Activated CD4-positive, alpha-beta T cell treated with anti-CD3 and anti-CD28 coated beads, Interleukin-2, amount 10 ng/mL, durations not matched to agents 24 days and 14 days (primary cell): ENCODE measurements around the gene NTM. TPM values are rescaled to one million over a fixed set of nuclear protein-coding genes. Genes with fewer than 3 reads are reported as not detected.

Source experiments
- DNase-seq: peaks from one replicate; pipeline ENCODE4 v3.0.0; 2022
- H3K27ac Mint-ChIP-seq: one replicate; pipeline ENCODE4 v1.8.0; 2022; ENCODE audit warnings: mild to moderate bottlenecking, mixed read lengths
- H3K27me3 Mint-ChIP-seq: one replicate; pipeline ENCODE4 v1.8.0; 2022; ENCODE audit warnings: mixed read lengths
- H3K36me3 Mint-ChIP-seq: one replicate; pipeline ENCODE4 v1.8.0; 2022; ENCODE audit warnings: low read depth, mild to moderate bottlenecking, mixed read lengths
- H3K4me1 Mint-ChIP-seq: one replicate; pipeline ENCODE4 v1.8.0; 2021; ENCODE audit warnings: mixed read lengths
- H3K4me3 Mint-ChIP-seq: one replicate; pipeline ENCODE4 v1.8.0; 2022; ENCODE audit warnings: mild to moderate bottlenecking, moderate library complexity, mixed read lengths
- H3K9me3 Mint-ChIP-seq: one replicate; pipeline ENCODE4 v1.8.0; 2021; ENCODE audit warnings: mixed read lengths
- intact Hi-C: fragments of 100-400 bp; cut with micrococcal nuclease; formaldehyde crosslinking; loops from one replicate; pipeline ENCODE4 v1.15.1; 2023
- total RNA-seq: library from RNA; stranded (reverse); gene quantifications from 2 replicates; pipeline ENCODE4 v1.2.3, GENCODE V29; 2022

Gene NTM
- total RNA-seq, 1 donor from 2014 or later, result not detected

DNA sequence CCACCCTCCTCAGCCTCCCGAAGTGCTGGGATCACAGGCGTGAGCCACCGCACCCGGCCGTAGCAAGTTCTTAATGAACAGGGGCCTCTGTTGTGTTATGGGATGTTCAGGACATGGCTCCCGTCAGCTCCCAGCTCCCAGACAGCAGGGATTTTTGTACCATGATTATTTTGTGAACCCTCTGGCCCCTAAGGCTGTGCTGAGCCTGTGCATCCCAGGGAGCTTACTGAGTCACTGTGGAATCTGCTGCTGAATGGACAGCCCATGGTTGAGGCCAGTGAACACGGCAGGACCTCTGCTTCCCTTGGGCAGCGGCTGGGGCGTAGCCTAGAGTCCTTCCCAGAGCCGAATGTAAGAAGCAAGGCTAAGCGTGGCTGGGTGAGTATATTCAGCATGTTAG is 245.2 kb downstream of the NTM start:
- intact Hi-C loops, result no loop called here
- H3K27ac Mint-ChIP-seq, result no peak overlapping the region

DNA sequence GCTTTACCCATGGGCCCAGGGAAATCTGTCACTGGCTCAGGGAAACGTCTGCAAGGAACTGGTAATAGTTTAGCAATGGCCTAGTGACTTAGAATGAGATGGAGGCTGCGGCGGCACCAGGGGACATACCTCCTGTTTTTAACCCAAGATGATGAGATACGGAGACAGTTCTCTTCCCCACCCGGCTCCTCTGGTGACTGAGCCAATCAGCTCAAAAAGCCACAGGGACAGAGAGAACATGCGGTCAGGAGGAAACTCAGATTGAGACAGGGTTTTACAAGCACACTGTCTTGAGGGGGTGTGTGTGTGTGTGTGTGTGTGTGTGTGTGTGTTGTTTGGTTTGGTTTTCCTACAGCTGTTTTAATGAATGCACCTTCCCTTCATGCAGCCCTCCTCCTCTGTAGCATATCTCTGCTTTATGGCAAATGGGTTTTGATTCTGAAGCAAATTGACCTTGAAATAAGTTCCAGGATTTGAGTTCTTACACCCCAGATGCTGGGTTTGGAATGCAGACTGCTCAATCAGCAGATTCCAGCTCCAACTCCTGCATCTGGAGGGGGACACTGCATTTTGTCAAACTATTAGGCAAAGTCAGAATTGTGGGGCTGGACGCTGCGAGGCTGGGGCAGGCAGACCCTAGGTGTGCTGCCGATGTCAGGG is 246.2 kb downstream of the NTM start:
- Mint-ChIP-seq H3K27ac (no peak overlapping the region), H3K9me3 (no peaks in the 10 kb centered on the region), H3K36me3 (no peaks in the 10 kb centered on the region), H3K4me3 (no peak overlapping the region), H3K27me3 (no peaks in the 10 kb centered on the region), H3K4me1 (no peaks in the 10 kb centered on the region)
- no peak for DNase-seq
- intact Hi-C loops, result no loop called here

More for the DNA sequence above, 245.2 kb downstream of the NTM start:
- H3K36me3 Mint-ChIP-seq, result no peaks in the 10 kb centered on the region
- no peaks in the 10 kb centered on the region for H3K4me1 Mint-ChIP-seq
- no peaks in the 10 kb centered on the region for H3K27me3 Mint-ChIP-seq
- H3K4me3 Mint-ChIP-seq, result no peak overlapping the region
- no peaks in the 10 kb centered on the region for H3K9me3 Mint-ChIP-seq
- no peak for DNase-seq

DNA sequence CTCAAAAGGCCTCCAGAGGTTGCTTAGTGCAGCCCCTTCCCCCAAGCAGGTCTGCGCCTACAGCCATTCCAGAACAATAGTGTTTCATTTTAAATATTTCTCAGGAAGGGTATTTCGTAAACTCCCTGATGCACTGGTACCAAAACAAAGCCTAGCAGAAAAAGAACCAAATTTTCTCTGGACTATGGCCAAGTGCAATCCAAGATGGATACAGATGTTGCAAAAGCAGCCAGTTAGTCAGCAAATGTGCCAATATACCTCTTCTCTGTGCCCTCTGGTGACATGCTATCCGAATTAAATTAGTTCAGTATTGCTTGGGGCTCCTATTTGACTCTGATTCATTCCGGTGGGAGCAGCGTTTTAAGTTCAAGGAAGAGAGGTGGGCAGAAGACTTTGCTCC is 247.8 kb downstream of the NTM start:
- no peak overlapping the region for H3K4me3 Mint-ChIP-seq
- H3K27me3 Mint-ChIP-seq, result no peaks in the 10 kb centered on the region
- no peak overlapping the region for H3K27ac Mint-ChIP-seq
- H3K4me1 Mint-ChIP-seq, result no peaks in the 10 kb centered on the region
- no peaks in the 10 kb centered on the region for H3K9me3 Mint-ChIP-seq
- no peaks in the 10 kb centered on the region for H3K36me3 Mint-ChIP-seq
- DNase-seq, result no peak
- intact Hi-C loops, result no loop called here

DNA sequence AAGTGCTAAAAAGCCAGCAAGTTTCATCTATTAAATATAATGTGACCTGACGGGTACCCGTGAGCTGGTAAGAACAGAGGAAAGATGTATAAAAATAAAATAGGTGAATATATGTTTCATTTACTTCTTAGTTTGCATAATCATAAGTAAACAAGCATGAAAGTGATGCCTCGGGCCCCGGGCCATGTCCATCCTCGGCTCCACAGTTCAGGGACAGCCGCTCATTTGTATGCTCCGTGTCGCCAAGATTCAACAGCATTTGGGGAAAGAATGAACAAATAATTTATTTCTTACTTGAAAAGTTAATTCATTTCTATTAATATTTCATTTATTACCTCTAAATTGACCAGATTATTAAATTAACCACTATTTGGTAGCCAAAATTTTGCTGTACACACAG is 251.8 kb downstream of the NTM start:
- H3K4me3 Mint-ChIP-seq, result no peak overlapping the region
- H3K27me3 Mint-ChIP-seq, result peaks cover 8% of the 10 kb centered on the region
- intact Hi-C loops, result no loop called here
- no peak overlapping the region for H3K27ac Mint-ChIP-seq
- no peak for DNase-seq
- H3K9me3 Mint-ChIP-seq, result no peaks in the 10 kb centered on the region
- H3K36me3 Mint-ChIP-seq, result no peaks in the 10 kb centered on the region
- H3K4me1 Mint-ChIP-seq, result no peaks in the 10 kb centered on the region

DNA sequence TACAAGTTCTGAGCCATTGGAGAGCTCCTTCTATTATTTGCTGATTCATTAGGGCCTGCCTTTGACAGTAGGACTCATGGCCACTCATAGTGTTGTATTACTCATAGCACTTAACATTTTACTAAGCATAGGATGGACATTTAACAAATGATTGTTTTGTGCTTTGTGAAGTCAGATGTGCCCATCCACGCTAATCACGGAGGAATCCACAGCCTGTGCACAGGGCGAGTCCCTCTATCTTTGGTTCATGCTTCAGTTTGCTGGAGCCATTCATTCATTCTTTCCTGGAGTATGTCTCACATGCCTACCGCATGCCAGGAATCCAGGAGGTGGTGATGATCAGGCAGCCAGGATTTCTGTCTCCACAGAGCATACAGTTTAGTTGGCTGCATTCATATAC is 254.1 kb downstream of the NTM start:
- no peak overlapping the region for H3K27ac Mint-ChIP-seq
- no peaks in the 10 kb centered on the region for H3K9me3 Mint-ChIP-seq
- H3K4me1 Mint-ChIP-seq, result no peaks in the 10 kb centered on the region
- H3K36me3 Mint-ChIP-seq, result no peaks in the 10 kb centered on the region
- no peak overlapping the region for H3K4me3 Mint-ChIP-seq
- DNase-seq, result no peak
- intact Hi-C loops, result no loop called here
- peaks cover 14% of the 10 kb centered on the region for H3K27me3 Mint-ChIP-seq

DNA sequence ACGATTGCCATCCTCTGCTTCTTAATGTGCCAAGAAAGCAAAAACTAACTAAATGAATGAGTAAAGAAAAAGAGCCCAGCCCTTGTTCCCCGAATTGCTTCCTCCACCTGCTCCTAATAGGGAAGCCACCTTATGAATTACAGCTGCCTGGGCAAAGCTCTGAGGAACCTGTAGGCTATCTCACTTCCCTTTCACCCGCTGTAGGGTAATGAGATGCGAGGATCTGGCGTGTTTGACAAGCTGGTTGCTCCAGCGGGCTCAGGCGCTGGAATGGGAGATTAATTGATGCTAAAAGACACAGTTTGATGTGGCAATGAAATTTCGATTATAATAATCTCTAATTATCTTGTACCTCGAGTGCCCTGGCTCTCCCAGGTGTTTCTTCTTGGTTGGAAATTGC is 256.4 kb downstream of the NTM start:
- H3K27me3 Mint-ChIP-seq, result peaks cover 14% of the 10 kb centered on the region
- H3K4me3 Mint-ChIP-seq, result no peak overlapping the region
- H3K36me3 Mint-ChIP-seq, result no peaks in the 10 kb centered on the region
- no peaks in the 10 kb centered on the region for H3K9me3 Mint-ChIP-seq
- H3K27ac Mint-ChIP-seq, result no peak overlapping the region
- H3K4me1 Mint-ChIP-seq, result no peaks in the 10 kb centered on the region
- no peak for DNase-seq
- intact Hi-C loops, result no loop called here

DNA sequence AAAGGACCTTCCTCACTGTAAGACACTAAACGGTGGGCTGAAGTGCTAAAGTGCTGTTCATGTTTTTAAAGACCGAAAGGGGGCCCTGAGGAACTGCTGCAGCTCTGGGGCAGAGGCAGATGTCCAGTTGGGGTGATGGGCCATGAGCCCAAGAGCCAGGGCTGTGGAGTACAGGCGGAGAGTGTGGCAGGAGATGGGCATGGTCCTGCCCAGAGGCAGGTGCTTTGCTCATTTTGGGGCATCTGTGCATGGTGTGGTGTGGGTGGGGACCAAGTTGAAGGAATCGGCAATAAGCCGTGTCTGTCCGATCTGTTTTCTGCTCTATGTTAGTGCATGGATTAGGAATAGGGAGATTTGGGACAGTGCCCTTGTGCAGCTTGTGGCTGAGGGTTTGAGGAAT is 258.3 kb downstream of the NTM start:
- no peaks in the 10 kb centered on the region for H3K9me3 Mint-ChIP-seq
- no peaks in the 10 kb centered on the region for H3K4me1 Mint-ChIP-seq
- H3K27ac Mint-ChIP-seq, result no peak overlapping the region
- peaks cover 14% of the 10 kb centered on the region for H3K27me3 Mint-ChIP-seq
- DNase-seq, result no peak
- intact Hi-C loops, result no loop called here
- H3K36me3 Mint-ChIP-seq, result no peaks in the 10 kb centered on the region
- no peak overlapping the region for H3K4me3 Mint-ChIP-seq

DNA sequence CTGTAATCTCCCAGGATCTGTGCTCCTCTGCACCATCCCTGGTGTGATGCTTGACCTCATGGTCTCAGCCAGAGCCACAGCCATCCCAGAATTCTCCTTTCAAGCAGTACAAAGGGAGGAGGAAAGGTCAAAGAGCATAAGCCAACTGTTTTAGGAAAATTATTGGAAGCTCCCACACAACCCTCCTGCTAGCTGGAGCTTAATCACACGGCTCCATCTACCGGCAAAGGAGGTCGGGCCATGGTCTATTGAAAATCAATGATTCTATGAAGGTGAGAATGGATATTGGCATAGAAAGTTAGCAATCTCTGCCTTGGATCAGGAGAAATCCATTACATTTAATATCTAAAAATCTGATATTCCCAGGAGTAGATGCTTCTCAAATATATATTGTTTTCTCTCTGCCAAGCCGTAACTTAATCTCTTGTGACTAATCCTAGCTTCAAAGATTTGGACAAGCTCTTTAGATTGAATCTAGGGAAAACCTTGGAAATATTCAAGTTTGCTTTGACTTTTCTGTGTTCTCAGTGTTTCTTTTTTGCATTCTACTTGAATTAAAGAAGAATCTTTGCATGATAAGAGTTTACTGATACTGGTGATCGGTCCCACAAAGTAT is 259.6 kb downstream of the NTM start:
- H3K4me3 Mint-ChIP-seq, result no peak overlapping the region
- DNase-seq, result no peak
- peaks cover 14% of the 10 kb centered on the region for H3K27me3 Mint-ChIP-seq
- intact Hi-C loops, result no loop called here
- no peaks in the 10 kb centered on the region for H3K4me1 Mint-ChIP-seq
- H3K9me3 Mint-ChIP-seq, result no peaks in the 10 kb centered on the region
- no peak overlapping the region for H3K27ac Mint-ChIP-seq
- no peaks in the 10 kb centered on the region for H3K36me3 Mint-ChIP-seq

DNA sequence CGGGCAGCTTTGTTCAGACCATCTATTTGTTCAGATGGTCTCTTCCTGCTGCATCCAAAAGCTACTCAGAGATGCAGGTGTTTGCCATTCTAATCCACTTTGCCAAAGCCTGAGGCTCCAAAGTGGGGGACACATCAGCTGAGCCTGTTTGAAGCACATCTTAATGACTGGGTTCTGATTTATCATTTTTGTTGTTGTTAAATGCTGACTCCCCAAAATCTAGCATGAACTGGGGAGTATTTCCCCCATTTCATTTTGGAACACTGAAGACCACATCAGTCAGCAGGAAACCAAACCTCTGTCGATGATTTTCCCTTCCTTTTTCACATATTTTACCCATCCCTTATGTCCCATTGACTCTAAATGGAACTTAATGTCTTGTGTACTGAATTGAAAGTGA is 262.6 kb downstream of the NTM start:
- peaks cover 3% of the 10 kb centered on the region for H3K27me3 Mint-ChIP-seq
- H3K27ac Mint-ChIP-seq, result no peak overlapping the region
- no peak overlapping the region for H3K4me3 Mint-ChIP-seq
- H3K4me1 Mint-ChIP-seq, result no peaks in the 10 kb centered on the region
- DNase-seq, result no peak
- intact Hi-C loops, result no loop called here
- no peaks in the 10 kb centered on the region for H3K36me3 Mint-ChIP-seq
- H3K9me3 Mint-ChIP-seq, result no peaks in the 10 kb centered on the region

DNA sequence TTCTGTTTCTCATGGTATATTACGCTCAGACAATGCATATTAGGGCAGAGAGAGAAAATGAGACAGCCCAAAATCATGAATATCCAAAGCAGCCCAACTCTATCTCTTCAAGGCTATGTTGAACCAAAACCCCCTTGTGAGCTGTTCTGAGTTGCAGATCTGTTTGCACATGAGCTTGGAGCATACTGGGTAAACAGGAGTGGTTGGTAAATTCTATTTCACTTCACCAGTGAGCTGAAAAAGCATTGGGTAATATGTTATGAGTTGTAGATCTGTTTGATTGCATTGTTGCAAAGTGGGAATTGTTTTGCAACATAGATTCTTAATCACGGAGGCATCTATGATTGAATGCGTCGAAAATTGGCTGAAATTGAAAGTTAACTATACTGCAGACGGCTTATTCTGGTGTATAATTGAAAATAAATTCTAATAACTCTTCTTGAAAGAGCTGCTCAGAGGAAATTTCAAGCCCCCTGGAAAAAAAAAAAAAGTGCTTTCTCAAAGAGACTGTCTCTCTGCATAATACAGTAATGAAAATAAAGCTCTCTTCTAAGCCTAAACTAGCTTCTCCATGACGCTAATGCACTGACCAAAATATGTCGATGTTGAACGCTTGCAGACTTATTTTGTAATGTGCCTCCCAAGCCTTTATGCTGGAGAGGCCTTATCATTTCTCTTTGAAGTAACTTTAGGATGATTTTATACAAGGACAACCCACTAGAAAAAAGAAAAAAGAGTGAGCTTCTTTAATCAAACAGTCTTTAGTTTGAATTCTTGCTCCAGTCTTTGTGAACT is 263.7 kb downstream of the NTM start:
- no peaks in the 10 kb centered on the region for H3K36me3 Mint-ChIP-seq
- H3K27ac Mint-ChIP-seq, result no peak overlapping the region
- intact Hi-C loops, result no loop called here
- no peaks in the 10 kb centered on the region for H3K4me1 Mint-ChIP-seq
- no peaks in the 10 kb centered on the region for H3K9me3 Mint-ChIP-seq
- no peak overlapping the region for H3K4me3 Mint-ChIP-seq
- no peaks in the 10 kb centered on the region for H3K27me3 Mint-ChIP-seq
- DNase-seq, result no peak

DNA sequence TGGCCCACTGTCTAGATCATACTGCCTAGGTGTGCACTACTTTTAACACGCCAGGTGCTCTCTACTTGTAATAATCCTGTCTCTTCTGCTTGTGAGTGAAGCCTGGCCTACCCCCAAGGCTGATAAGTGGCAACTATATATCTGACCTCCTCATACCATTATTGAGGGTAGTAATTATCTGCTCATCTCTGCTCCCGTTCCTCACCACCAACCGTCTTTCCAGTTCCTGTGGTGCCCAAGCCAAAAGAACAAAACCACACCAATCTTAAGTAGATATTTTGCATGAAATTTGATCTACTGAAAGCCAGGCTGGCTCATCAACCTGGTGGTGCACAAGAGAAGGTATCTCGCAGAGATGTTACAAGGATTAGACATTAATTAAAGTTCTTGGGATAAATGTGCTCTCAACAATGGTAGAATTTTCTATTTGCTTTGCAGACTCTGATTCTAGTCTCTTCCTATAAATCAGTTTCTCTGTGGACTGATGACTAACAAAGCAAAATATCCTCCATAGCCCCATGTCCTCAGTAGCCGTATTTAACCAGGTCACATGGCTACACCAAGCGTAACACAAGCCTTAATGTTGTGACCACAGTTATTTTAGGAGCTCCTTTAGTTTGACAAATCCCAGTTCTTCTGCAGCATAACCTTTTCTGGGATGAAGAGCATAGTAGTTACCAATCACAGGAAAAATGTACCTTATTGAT is 267.2 kb downstream of the NTM start:
- no peak overlapping the region for H3K4me3 Mint-ChIP-seq
- intact Hi-C loops, result no loop called here

DNA sequence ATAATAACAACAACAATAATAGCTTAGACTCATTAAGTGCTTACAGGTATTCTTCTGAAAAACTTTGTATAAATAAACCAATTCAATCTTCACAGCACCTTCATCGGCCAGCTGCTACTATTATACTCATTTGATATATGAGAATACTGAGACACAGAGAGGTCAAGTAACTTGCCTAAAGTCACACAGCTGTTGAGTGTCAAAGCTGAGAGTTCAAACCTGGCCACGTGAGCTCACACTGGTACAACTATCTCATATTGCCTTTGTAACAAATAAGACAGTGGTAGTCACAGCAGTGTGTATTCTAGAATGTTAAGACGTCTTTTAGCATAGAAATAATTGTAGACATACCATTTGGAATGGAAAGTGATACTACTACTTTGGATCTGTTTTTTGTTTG is 268.5 kb downstream of the NTM start:
- H3K4me1 Mint-ChIP-seq, result no peaks in the 10 kb centered on the region
- H3K9me3 Mint-ChIP-seq, result no peaks in the 10 kb centered on the region
- intact Hi-C loops, result no loop called here
- no peaks in the 10 kb centered on the region for H3K36me3 Mint-ChIP-seq
- H3K4me3 Mint-ChIP-seq, result no peak overlapping the region
- H3K27me3 Mint-ChIP-seq, result no peaks in the 10 kb centered on the region
- DNase-seq, result no peak
- H3K27ac Mint-ChIP-seq, result no peak overlapping the region

More for the DNA sequence above, 267.2 kb downstream of the NTM start:
- Mint-ChIP-seq H3K4me1 (no peaks in the 10 kb centered on the region), H3K27me3 (no peaks in the 10 kb centered on the region), H3K27ac (no peak overlapping the region), H3K36me3 (no peaks in the 10 kb centered on the region), H3K9me3 (no peaks in the 10 kb centered on the region)
- DNase-seq, result no peak

DNA sequence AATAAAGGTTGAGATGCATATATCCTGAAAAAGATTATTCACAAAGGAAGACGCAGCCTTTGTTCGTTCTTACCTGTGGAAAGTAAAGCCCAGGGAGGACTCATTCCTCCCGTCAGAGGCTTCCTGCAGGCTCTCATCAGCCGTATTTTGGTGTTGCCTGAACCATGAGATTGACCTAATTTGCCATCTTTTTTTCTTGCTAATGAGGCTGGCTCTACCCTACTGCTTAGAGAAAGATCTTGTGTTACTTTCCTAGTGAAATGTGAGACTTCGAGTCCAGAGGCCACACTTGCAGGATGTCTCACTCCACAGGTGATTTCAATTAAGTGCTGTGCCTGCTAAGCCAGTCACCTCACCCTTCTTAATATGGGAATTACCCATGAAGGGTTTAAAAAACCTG is 269.9 kb downstream of the NTM start:
- Mint-ChIP-seq H3K27ac (no peak overlapping the region), H3K36me3 (no peaks in the 10 kb centered on the region), H3K27me3 (no peaks in the 10 kb centered on the region), H3K4me3 (no peak overlapping the region), H3K4me1 (no peaks in the 10 kb centered on the region), H3K9me3 (no peaks in the 10 kb centered on the region)
- intact Hi-C loops, result no loop called here
- no peak for DNase-seq
